Mesenchymal stem cell (in vitro differentiated cells and primary cell): ENCODE measurements around the gene NOP9.

ENCODE experiments used
- DNase-seq: peaks from one replicate; pipeline ENCODE4 v3.0.0-alpha.2; 2013
- H2AFZ ChIP-seq: one replicate; pipeline ENCODE4 v1.6.1; 2013; ENCODE audit warnings: low read depth, mild to moderate bottlenecking, control low read depth, inconsistent platforms, low read length, moderate library complexity
- H2AK5ac ChIP-seq: 2 replicates; pipeline ENCODE4 v1.6.1; 2013; ENCODE audit warnings: low read length, moderate library complexity, mild to moderate bottlenecking, inconsistent platforms; ENCODE audit not compliant: severe bottlenecking
- H2BK120ac ChIP-seq: one replicate; pipeline ENCODE4 v1.6.1; 2013; ENCODE audit warnings: low read depth, mild to moderate bottlenecking, inconsistent platforms, low read length, moderate library complexity
- H2BK12ac ChIP-seq, 2 experiments: one replicate each; pipeline ENCODE4 v1.6.1; 2013; ENCODE audit warnings: inconsistent platforms in 2 of 2, low read length in 2 of 2, mild to moderate bottlenecking in 2 of 2, moderate library complexity in 2 of 2, control low read depth in 1 of 2
- H2BK15ac ChIP-seq: one replicate; pipeline ENCODE4 v1.6.1; 2013; ENCODE audit warnings: mild to moderate bottlenecking, low read depth, inconsistent platforms; ENCODE audit not compliant: poor library complexity, severe bottlenecking
- H2BK5ac ChIP-seq: 2 replicates; pipeline ENCODE4 v1.6.1; 2013; ENCODE audit warnings: low read depth, mild to moderate bottlenecking, low read length, control low read depth, inconsistent platforms; ENCODE audit not compliant: poor library complexity, severe bottlenecking
- H3K14ac ChIP-seq, 2 experiments: one replicate each; pipeline ENCODE4 v1.6.1; 2013; ENCODE audit warnings: inconsistent platforms in 2 of 2, low read length in 2 of 2, control low read depth in 1 of 2, mild to moderate bottlenecking in 1 of 2, moderate library complexity in 1 of 2
- H3K18ac ChIP-seq, 2 experiments: one replicate each; pipeline ENCODE4 v1.6.1; 2013; ENCODE audit warnings: inconsistent platforms in 2 of 2, low read length in 2 of 2, control low read depth in 1 of 2, low read depth in 1 of 2, mild to moderate bottlenecking in 1 of 2
- H3K23ac ChIP-seq, 2 experiments: one replicate each; pipeline ENCODE4 v1.6.1; 2013; ENCODE audit warnings: inconsistent platforms in 2 of 2, low read length in 2 of 2, mild to moderate bottlenecking in 2 of 2, moderate library complexity in 2 of 2, control low read depth in 1 of 2
- H3K27ac ChIP-seq: 2 replicates; pipeline ENCODE4 v1.5.1; 2013; ENCODE audit warnings: mild to moderate bottlenecking, moderate library complexity, low read length, control low read depth, inconsistent platforms; ENCODE audit not compliant: poor library complexity, severe bottlenecking
- H3K27me3 ChIP-seq, 2 experiments: 2 replicates each; pipeline versions ENCODE4 v1.6.1 to v1.7.0; 2013; ENCODE audit warnings: low read length in 2 of 2, mild to moderate bottlenecking in 2 of 2, moderate library complexity in 2 of 2, control low read depth in 1 of 2, inconsistent platforms in 1 of 2; ENCODE audit not compliant: control insufficient read depth in 1 of 2, insufficient read depth in 1 of 2
- H3K36me3 ChIP-seq, 2 experiments: 2 replicates each; pipeline versions ENCODE4 v1.6.1 to v1.7.0; 2013; ENCODE audit warnings: low read length in 2 of 2, control low read depth in 1 of 2, inconsistent platforms in 1 of 2, low read depth in 1 of 2, mild to moderate bottlenecking in 1 of 2; ENCODE audit not compliant: insufficient read depth in 2 of 2, control insufficient read depth in 1 of 2
- H3K4ac ChIP-seq, 2 experiments: one replicate each; pipeline ENCODE4 v1.6.1; 2013; ENCODE audit warnings: inconsistent platforms in 2 of 2, low read length in 2 of 2, mild to moderate bottlenecking in 2 of 2, moderate library complexity in 2 of 2, control low read depth in 1 of 2, low read depth in 1 of 2
- H3K4me1 ChIP-seq: 2 replicates; pipeline ENCODE4 v1.6.1; 2013; ENCODE audit warnings: low read depth, low read length, control low read depth; ENCODE audit not compliant: control insufficient read depth, insufficient read depth
- H3K4me2 ChIP-seq: 2 replicates; pipeline ENCODE4 v1.6.1; 2013; ENCODE audit warnings: low read length, mild to moderate bottlenecking, inconsistent platforms; ENCODE audit not compliant: poor library complexity, severe bottlenecking
- H3K4me3 ChIP-seq, 2 experiments: 2 replicates each; pipeline versions ENCODE4 v1.5.1 to v1.7.0; 2013; ENCODE audit warnings: low read length in 2 of 2, mild to moderate bottlenecking in 2 of 2, control low read depth in 1 of 2, low read depth in 1 of 2; ENCODE audit not compliant: insufficient read depth in 1 of 2
- H3K79me1 ChIP-seq: replicated peaks from 2 replicates; pipeline ENCODE4 v1.6.1; 2013; ENCODE audit warnings: mild to moderate bottlenecking, control low read depth, low read length, inconsistent platforms; ENCODE audit not compliant: poor library complexity, severe bottlenecking
- H3K9ac ChIP-seq: 2 replicates; pipeline ENCODE4 v1.7.0; 2013; ENCODE audit warnings: mild to moderate bottlenecking, low read length, moderate library complexity
- H3K9me3 ChIP-seq: 2 replicates; pipeline ENCODE4 v1.7.0; 2013; ENCODE audit warnings: mild to moderate bottlenecking, low read length; ENCODE audit not compliant: control insufficient read depth
- H4K8ac ChIP-seq: one replicate; pipeline ENCODE4 v1.6.1; 2013; ENCODE audit warnings: inconsistent platforms, mild to moderate bottlenecking, low read length, moderate library complexity
- H4K91ac ChIP-seq: one replicate; pipeline ENCODE4 v1.6.1; 2013; ENCODE audit warnings: mild to moderate bottlenecking, low read length, inconsistent platforms
- WGBS: methylation state at CpG from one replicate; pipeline ENCODE4 v1.1.7; 2013; ENCODE audit warnings: mixed read lengths; 5-methylcytosine and 5-hydroxymethylcytosine counted together

Gene NOP9

DNA sequence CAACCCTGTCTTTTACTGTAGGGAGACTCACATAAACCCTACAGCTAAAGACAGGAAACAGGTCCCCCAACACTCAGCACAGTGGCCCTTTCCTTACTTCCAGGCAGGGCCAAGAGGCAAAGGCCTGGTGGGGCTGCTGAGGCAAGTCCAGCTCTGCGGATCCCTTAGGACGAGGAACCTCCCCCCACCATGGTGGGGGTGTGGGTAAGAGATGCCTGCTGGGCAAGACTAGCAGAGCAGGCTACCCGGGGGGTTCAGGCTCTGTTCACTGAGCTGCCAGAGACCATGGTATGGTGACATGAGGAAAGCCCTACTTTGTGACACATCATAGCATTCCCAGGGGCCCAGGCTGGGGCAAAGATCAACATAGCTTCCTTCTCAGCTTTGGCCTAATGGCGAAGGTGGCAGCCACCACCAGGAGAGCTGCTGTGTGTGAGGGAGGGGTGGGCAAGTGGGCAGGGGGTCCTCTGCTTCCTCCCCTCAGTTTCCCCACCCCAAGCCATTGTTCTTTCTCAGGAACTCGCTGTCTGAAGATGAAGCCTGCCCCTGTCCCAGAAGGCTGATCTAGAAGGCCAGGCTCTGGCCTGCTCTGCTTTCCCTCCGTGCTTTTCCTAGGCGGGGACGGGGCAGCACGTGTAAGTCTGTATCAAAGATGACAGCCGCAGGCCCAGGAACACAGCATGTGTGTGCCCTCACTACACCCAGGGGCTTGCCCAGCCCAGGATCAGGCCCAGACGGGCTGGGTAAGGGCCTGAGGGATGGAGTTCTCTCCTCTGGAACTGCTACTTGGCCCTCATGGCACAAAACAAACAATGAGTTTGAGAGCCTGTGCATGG is 47.1 kb upstream of the NOP9 start:
- Histone ChIP-seq H3K9ac (no peak overlapping the region), H2BK5ac (no peak overlapping the region), H3K27ac (no peak overlapping the region), H3K23ac (no peak overlapping the region), H3K27me3 (no peaks in the 10 kb centered on the region), H2BK12ac (no peak overlapping the region), H3K4ac (no peak overlapping the region), H3K14ac (no peak overlapping the region), H4K91ac (no peak overlapping the region), H3K36me3 (peaks cover 18 to 22% of the 10 kb centered on the region in 2 experiments), H3K79me1 (no peaks in the 10 kb centered on the region), H2AFZ (no peak overlapping the region), H4K8ac (peak overlapping the region; percentile 39), H2BK120ac (no peak overlapping the region), H2AK5ac (no peak overlapping the region), H3K4me2 (no peak overlapping the region), H2BK15ac (no peak overlapping the region), H3K18ac (no peak overlapping the region), H3K4me3 (no peak overlapping the region), H3K9me3 (no peaks in the 10 kb centered on the region), H3K4me1 (peaks cover 8% of the 10 kb centered on the region)
- no peak for DNase-seq
- 87% methylated on average over 11 of the region's 11 CpGs for WGBS

DNA sequence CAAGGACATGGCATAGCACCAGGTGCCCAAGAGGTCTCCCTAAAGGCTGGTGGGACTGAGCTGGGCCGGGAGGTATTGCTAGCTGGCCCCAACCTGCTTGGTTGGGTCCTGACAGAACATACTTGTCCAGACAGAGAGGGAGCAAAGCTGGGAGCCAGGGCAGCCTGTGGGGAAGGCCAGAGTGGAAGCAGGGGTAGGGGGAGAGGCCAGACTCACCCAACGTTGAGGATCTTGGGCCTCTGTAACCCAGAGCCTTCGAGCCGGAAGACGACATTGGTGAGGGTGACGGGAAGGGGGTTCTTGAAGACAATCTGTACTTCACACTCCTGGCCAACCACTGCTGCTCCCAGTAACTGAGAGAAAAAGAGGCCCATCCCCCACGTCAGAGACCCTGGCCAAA is 45.7 kb upstream of the NOP9 start:
- H3K4me2 ChIP-seq = no peak overlapping the region
- no peaks in the 10 kb centered on the region for H3K27me3 ChIP-seq
- H3K36me3 ChIP-seq = peaks cover 18 to 28% of the 10 kb centered on the region in 2 experiments
- no peak overlapping the region for H3K9ac ChIP-seq
- H2BK5ac ChIP-seq = no peak overlapping the region
- H2AFZ ChIP-seq = no peak overlapping the region
- H3K4me3 ChIP-seq = no peak overlapping the region
- H2BK120ac ChIP-seq = no peak overlapping the region
- H3K4me1 ChIP-seq = peaks cover 8% of the 10 kb centered on the region
- no peaks in the 10 kb centered on the region for H3K9me3 ChIP-seq
- no peak overlapping the region for H3K14ac ChIP-seq
- H2BK15ac ChIP-seq = no peak overlapping the region
- no peak overlapping the region for H4K8ac ChIP-seq
- no peak overlapping the region for H2BK12ac ChIP-seq
- no peak overlapping the region for H2AK5ac ChIP-seq
- no peak overlapping the region for H3K4ac ChIP-seq
- 89% methylated on average over 7 of the region's 7 CpGs for WGBS
- H3K79me1 ChIP-seq = no peaks in the 10 kb centered on the region
- H4K91ac ChIP-seq = no peak overlapping the region
- no peak overlapping the region for H3K27ac ChIP-seq
- no peak for DNase-seq
- no peak overlapping the region for H3K18ac ChIP-seq
- H3K23ac ChIP-seq = no peak overlapping the region

DNA sequence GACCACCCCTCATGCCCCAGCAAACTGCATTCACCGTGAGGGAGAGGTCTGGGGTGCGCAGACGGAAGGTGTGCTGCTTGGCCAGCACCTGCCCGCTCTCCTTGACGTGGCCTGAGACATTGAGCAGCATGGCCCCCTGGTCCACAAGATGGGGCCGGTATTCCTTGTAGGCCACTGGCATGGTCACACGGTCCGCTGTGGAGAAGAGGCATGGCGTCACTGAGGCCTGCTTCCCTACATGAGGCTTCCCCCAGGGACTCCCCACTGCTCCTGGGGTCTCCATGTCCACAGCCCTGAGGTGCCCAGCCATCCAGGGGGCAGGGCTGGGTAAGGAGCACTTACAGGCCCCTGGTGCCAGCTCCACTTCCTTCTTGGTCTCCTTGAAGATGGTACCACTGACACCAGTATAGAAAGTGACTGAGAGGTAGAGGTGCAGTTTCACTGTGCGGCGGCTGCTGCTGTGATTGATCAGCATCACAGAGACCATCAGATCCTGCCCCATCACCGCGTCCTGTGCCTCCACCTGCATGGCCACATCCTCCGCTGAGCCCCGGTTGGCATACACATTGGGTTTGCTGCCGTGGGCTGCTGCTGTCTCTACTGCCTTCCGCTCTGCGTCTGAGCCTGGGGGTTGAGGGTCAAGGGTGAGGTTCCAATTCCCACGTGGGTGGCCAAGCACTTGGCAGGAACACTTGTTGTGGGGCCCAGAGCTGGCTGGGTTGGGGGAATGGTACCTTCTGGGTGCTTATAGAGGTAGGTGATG is 44.8 kb upstream of the NOP9 start:
- Histone ChIP-seq H2AK5ac (no peak overlapping the region), H2AFZ (no peak overlapping the region), H2BK15ac (no peak overlapping the region), H3K18ac (no peak overlapping the region), H3K27me3 (no peaks in the 10 kb centered on the region), H3K4me2 (no peak overlapping the region), H2BK12ac (no peak overlapping the region), H4K91ac (peak overlapping the region; percentile 19), H3K27ac (no peak overlapping the region), H3K36me3 (peaks cover 18 to 32% of the 10 kb centered on the region in 2 experiments), H3K14ac (peak overlapping the region in 1 of 2 experiments; percentile 37), H2BK5ac (no peak overlapping the region), H3K23ac (no peak overlapping the region), H3K4me3 (no peak overlapping the region), H3K4ac (no peak overlapping the region), H2BK120ac (no peak overlapping the region), H4K8ac (no peak overlapping the region), H3K79me1 (no peaks in the 10 kb centered on the region), H3K9me3 (no peaks in the 10 kb centered on the region), H3K4me1 (peaks cover 12% of the 10 kb centered on the region), H3K9ac (no peak overlapping the region)
- WGBS = 94% methylated on average over 19 of the region's 19 CpGs
- no peak for DNase-seq

DNA sequence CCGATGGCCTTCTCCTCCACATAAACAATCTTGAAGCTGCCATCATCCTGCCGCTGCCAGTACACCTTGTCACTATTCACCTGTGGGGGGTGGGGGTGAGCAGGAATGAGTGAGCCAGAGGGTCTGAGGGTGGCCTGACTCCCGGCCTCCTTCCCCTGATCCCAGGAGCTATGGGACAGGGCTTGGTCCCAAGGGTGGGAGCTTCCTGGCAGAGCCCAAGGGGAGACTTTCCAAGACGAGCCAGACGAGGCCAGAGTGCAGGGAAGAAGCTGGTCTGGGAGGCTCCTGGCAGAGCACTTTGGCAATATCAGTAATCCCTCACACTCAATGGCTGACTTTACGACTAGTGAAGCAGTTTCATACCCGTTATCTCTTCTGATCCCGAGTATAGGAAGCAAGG is 44.2 kb upstream of the NOP9 start:
- WGBS = 90% methylated on average over 7 of the region's 8 CpGs
- Histone ChIP-seq H3K4ac (no peak overlapping the region), H3K4me1 (peaks cover 12% of the 10 kb centered on the region), H3K4me3 (no peak overlapping the region), H3K18ac (no peak overlapping the region), H4K8ac (no peak overlapping the region), H3K9ac (no peak overlapping the region), H3K4me2 (no peak overlapping the region), H2AFZ (no peak overlapping the region), H2BK12ac (no peak overlapping the region), H3K79me1 (no peaks in the 10 kb centered on the region), H3K9me3 (no peaks in the 10 kb centered on the region), H2AK5ac (no peak overlapping the region), H3K27me3 (no peaks in the 10 kb centered on the region), H2BK5ac (no peak overlapping the region), H2BK120ac (no peak overlapping the region), H3K27ac (no peak overlapping the region), H2BK15ac (no peak overlapping the region), H3K36me3 (peaks cover 18 to 34% of the 10 kb centered on the region in 2 experiments), H3K14ac (no peak overlapping the region), H4K91ac (no peak overlapping the region), H3K23ac (no peak overlapping the region)
- DNase-seq = no peak
